GM23338 (cell line): ENCODE measurements around the gene TNFAIP1.

Experiments used
- CREB1 ChIP-seq: fragments of 250-450 bp; sonication (Bioruptor Pico); IDR thresholded peaks from 2 replicates; pipeline ENCODE4 v1.5.0; 2020; ENCODE audit warnings: low read depth, mild to moderate bottlenecking, moderate library complexity
- ETS1 ChIP-seq: IDR thresholded peaks from 2 replicates; pipeline ENCODE4 v1.6.1; 2016; ENCODE audit warnings: antibody characterized with exemption
- EZH2 ChIP-seq: fragments of 200-600 bp; sonication (generic); IDR thresholded peaks from one replicate; pipeline ENCODE4 v1.8.0; 2017; ENCODE audit warnings: antibody characterized with exemption, mild to moderate bottlenecking, low read depth; ENCODE audit not compliant: unreplicated experiment
- EZH2phosphoT487 ChIP-seq: fragments of 200-600 bp; sonication (generic); IDR thresholded peaks from one replicate; pipeline ENCODE4 v1.8.1; 2018; ENCODE audit warnings: antibody characterized with exemption; ENCODE audit not compliant: unreplicated experiment
- JUNB ChIP-seq: IDR thresholded peaks from one replicate; pipeline ENCODE4 v1.6.1; 2016; ENCODE audit warnings: antibody characterized with exemption; ENCODE audit not compliant: unreplicated experiment
- NANOG ChIP-seq: IDR thresholded peaks from 2 replicates; pipeline ENCODE4 v1.6.1; 2016; ENCODE audit warnings: antibody characterized with exemption, borderline replicate concordance
- POLR2AphosphoS5 ChIP-seq: IDR thresholded peaks from 2 replicates; pipeline ENCODE4 v1.6.1; 2016; ENCODE audit warnings: antibody characterized with exemption, low read depth
- REST ChIP-seq: IDR thresholded peaks from one replicate; pipeline ENCODE4 v1.6.1; 2018; ENCODE audit warnings: antibody characterized with exemption; ENCODE audit not compliant: unreplicated experiment
- STAT1 ChIP-seq: IDR thresholded peaks from one replicate; pipeline ENCODE4 v1.6.1; 2016; ENCODE audit warnings: antibody characterized with exemption; ENCODE audit not compliant: unreplicated experiment
- ZNF114 ChIP-seq: fragments of 250-450 bp; sonication (Bioruptor Pico); IDR thresholded peaks from 2 replicates; pipeline ENCODE4 v1.5.0; 2020; ENCODE audit warnings: mild to moderate bottlenecking, moderate library complexity
- ZNF331 ChIP-seq: fragments of 250-450 bp; sonication (Bioruptor Pico); IDR thresholded peaks from 2 replicates; pipeline ENCODE4 v1.5.0; 2020; ENCODE audit warnings: low read depth, mild to moderate bottlenecking, moderate library complexity
- TF ChIP-seq, protein P1 (sequence below), 2 experiments: fragments of 200-600 bp in 1 of 2; sonication (generic) in 1 of 2; conservative IDR thresholded peaks; 2 replicates each; pipeline versions ENCODE4 v1.5.1 to v1.6.1; 2016 to 2017; ENCODE audit warnings: antibody characterized with exemption in 2 of 2, low read depth in 2 of 2, mild to moderate bottlenecking in 2 of 2, moderate library complexity in 1 of 2

DNA sequence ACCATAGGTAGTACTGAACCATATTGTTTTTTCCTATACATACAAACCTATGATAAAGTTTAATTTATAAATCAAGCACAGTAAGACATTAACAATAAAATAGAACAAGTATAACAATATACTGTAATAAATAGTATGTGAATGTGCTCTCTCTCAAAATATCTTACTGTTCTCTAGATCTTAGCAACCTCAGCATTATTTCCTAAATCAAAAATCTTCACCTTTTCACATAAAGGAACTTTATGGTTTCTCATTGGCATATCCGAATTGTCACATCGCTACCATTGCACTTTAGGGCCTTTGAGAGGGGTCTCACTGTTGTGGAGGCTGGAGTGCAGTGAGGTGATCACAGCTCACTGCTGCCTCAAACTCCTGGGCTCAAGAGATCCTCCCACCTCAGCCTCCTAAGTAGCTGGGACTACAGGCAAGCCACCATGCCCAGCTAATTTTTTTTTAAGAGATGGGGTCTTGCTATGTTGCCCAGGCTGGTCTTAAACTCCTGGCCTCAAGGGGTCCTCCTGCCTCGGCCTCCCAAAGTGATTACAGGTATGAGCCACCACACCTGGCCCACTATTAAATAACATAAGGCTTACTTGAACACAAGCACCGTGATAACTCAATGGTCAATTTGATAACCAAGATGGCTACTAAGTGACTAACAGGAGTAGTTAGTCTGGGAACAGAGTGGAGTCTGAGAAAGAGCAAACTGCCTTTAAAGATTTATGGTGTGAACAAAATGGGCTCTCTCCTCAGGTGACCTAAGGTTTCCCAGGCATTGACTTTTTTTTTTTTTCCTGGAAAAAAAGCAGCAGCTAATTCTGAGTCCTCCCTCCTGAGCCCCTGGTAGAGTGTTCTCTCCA lies 19.5 kb upstream of the TNFAIP1 start:
- no peak for TF ChIP-seq ZNF331 (CRISPR knock-in tag)
- no peak for TF ChIP-seq EZH2phosphoT487
- TF ChIP-seq, protein P1, sequence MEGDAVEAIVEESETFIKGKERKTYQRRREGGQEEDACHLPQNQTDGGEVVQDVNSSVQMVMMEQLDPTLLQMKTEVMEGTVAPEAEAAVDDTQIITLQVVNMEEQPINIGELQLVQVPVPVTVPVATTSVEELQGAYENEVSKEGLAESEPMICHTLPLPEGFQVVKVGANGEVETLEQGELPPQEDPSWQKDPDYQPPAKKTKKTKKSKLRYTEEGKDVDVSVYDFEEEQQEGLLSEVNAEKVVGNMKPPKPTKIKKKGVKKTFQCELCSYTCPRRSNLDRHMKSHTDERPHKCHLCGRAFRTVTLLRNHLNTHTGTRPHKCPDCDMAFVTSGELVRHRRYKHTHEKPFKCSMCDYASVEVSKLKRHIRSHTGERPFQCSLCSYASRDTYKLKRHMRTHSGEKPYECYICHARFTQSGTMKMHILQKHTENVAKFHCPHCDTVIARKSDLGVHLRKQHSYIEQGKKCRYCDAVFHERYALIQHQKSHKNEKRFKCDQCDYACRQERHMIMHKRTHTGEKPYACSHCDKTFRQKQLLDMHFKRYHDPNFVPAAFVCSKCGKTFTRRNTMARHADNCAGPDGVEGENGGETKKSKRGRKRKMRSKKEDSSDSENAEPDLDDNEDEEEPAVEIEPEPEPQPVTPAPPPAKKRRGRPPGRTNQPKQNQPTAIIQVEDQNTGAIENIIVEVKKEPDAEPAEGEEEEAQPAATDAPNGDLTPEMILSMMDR (conservative IDR thresholded peaks at IDR 0.05; ENCODE audit: low read depth in 2 of 2) = no peak
- TF ChIP-seq POLR2AphosphoS5 = no peak
- TF ChIP-seq EZH2 = no peak
- TF ChIP-seq REST = no peak
- TF ChIP-seq JUNB = no peak
- no peak for TF ChIP-seq STAT1
- no peak for TF ChIP-seq NANOG
- no peak for TF ChIP-seq CREB1 (CRISPR knock-in tag)
- no peak for TF ChIP-seq ZNF114 (CRISPR knock-in tag)
- no peak for TF ChIP-seq ETS1
